GM19397 (cell line): Measurements from ENCODE around the gene EYS.
"Not testable (repeated sequence)": the region's sequence is repeated elsewhere in the genome, so short reads cannot be mapped to it uniquely, and the experiment has no call there.

ENCODE experiments used
- ATAC-seq: cut with Tn5 transposase; IDR thresholded peaks from one replicate; pipeline ENCODE4 v1.9.1; 2021; ENCODE audit warnings: mild to moderate bottlenecking, moderate library complexity; ENCODE audit not compliant: unreplicated experiment

EYS gene

GRCh38 chr6:65637289-65638046 lies 69.6 kb downstream of the EYS start:
- no peak for ATAC-seq

DNA sequence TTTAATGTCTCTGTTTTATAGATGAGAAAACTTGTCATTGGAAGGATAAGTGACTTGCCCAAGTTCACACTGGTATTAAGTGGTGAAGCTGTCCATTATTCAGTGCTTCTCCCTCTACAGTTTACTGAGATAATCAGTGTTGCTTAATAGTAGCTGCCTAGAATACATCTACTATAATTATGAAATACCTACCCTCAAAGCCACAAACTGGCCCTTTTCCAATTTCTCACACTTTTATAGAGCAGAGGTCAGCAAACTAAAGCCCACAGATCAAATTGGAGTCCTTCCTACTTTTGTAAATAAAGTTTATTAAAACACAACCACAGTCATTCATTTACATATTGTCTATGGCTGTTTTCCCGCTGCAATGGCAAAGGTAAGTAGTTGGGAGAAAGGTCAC lies 73.5 kb downstream of the EYS start:
- ATAC-seq = no peak

DNA sequence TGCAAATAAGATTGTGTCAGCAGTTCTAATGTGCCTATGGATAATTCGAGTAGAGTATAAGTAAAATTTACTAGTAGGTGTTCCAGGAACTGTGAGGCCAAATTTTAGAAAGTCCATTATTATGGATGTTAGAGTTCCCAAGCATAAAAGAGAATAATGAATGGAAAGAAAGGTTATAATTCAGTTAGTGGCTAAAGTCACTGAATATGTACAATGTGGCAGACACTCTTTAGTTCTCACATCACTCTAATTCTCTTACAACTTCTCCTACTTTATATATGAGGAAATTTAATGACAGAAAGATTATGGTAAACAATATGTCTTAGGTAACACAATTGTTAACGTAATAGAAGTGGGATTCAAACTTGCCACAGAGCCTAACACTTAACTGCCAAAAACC lies 75.3 kb downstream of the EYS start:
- ATAC-seq = no peak

GRCh38 chr6:65627434-65627999 lies 79.5 kb downstream of the EYS start:
- ATAC-seq = not testable (repeated sequence)

DNA sequence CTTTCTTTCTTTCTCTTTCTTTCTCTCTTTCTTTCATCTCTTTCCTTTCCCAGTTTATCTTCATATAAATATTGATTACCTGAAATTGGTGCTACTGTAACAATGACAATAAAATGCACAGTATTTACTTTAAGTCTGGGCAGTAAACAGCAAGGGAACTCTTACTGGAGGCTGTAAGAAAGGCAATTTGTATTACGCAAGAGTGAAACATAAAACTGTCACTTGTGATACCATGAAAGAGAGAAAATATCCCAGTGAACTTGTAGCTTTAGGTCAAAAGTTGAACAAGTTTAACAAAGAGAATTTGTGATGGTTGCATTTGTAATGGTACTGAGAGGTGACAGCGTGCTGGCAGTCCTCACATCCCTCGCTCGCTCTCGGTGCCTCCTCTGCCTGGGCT lies 80.0 kb downstream of the EYS start:
- no peak for ATAC-seq

- ATAC-seq = no peak
Measured at GRCh38 chr6:65623566-65623965, 83.5 kb downstream of the EYS start.

DNA sequence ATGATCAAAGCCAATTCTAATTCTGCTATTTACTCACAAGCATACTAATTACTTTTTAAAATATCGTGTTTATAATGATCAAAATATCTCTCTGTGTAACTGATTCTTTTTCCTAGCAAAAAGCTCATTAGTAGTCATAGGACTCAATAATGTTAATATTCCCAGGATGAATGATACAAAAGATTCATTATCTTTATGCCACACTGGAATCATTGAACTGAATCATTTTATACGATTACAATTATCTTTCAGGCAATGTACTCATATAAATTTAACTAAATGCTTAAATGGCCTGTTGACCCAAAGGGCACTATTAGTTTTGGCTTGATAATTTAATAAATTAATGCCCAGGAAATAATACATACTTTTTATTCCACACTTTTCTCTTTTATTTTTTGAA lies 96.3 kb downstream of the EYS start:
- no peak for ATAC-seq

GRCh38 chr6:65595540-65595939 lies 111.5 kb downstream of the EYS start:
- ATAC-seq = no peak

DNA sequence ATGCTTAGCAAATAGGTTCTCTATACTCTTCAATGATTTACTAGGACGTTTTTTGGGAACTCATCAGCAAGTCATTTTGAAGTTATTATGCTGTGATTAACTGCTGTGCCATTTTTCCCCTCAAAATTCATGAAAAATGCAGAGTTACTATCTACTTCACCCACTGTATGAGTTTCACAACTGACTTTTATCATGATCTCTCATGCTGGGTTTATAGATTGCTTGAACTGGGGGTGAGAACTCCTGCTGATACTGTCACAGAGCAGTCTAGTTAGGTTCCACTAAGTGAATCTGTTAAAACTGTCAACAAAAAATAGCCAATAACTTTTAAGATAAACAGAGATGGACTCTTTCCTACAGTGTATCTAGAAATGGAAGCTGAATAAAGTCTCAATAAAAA lies 136.7 kb downstream of the EYS start:
- no peak for ATAC-seq

DNA sequence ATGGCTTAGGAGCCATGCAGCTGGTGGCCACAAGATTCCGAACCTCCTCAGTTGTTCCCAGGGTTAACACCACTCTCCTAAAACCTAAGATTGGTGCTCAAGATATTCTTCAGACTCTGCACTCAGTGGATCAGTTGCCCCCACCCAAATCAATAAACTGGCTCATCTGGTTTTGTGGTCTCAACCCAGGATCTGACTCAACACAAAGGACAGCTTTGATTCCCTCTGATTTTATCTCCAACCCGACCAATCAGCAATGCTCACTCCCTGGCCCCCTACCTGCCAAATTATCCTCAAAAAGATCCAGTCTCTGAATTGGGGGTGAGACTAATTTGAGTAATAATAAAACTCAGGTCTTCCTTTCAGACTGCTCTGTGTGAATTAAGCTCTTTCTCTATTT lies 137.5 kb downstream of the EYS start:
- no peak for ATAC-seq

DNA sequence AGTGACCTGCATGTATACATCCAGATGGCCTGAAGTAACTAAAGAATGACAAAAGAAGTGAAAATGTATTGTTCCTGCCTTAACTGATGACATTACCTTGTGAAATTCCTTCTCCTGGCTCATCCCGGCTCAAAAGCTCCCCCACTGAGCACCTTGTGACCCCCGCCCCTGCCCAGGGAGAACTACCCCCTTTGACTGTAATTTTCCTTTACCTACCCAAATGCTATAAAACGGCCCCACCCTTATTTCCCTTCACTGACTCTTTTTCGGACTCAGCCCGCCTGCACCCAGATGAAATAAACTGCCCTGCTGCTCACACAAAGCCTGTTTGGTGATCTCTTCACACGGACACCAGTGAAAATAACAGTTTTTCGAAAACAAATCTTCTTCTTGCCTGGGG lies 138.0 kb downstream of the EYS start:
- not testable (repeated sequence) for ATAC-seq

GRCh38 chr6:65566117-65566516 lies 140.9 kb downstream of the EYS start:
- no peak for ATAC-seq

DNA sequence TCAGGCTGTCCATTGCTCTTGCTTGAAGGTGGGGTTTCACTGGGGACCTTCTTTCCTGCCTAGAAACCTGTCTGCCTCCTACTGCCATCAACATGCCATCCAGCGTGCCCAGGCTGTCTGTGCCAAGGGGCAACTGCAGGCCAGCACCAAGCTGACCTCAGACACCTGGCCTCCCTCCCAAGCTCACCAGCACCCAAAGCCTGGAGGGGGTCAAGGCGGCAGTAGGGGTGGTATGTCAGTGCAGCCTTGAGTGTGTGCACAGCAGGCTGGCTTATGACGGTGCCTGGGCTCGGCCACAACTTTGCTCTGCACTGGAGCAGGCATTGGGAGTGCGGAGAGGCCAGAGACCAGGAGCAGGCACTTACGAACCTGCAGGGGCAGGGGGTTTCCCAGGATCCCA lies 149.0 kb downstream of the EYS start:
- no peak for ATAC-seq

DNA sequence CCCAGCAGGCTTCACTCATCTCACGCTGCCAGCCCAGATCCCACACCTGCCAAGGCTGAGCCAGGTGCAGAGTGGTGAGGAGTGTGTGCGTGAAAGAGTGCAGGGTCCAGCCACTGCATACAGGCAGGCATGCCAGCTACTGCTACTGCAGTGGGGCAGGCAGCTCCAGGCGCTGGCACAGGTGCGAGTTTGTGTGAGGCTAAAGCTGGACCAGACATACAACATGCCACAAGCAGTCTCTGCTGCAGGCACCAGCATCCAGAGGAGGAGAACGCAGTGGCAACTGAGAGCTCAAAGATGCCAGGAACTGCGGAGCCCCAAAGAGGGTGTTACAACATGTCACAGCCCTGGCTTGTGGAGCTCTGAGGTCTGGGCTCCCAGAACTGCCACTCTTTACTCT lies 149.8 kb downstream of the EYS start:
- no peak for ATAC-seq

DNA sequence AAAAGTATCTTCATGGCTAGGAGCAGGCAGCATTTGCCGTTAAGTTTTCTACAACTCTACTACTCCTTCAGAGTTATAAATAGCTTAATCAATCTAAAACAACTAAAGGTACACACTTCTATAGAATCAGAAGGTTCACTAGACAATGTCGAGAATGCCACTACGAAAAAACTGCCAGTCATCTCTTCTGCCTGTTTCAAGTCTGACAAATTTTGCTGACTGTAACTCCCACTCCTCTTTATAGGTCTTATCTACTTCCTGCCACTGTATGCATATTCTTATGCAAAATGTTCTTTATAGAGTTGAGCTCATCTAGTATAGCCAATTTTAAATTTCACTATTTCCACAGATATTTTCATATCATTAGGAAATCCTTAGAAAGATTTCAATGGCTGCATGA lies 160.1 kb downstream of the EYS start:
- ATAC-seq = no peak

GRCh38 chr6:65545920-65546319 lies 161.1 kb downstream of the EYS start:
- no peak for ATAC-seq

GRCh38 chr6:65538644-65539043 lies 168.4 kb downstream of the EYS start:
- ATAC-seq = no peak

DNA sequence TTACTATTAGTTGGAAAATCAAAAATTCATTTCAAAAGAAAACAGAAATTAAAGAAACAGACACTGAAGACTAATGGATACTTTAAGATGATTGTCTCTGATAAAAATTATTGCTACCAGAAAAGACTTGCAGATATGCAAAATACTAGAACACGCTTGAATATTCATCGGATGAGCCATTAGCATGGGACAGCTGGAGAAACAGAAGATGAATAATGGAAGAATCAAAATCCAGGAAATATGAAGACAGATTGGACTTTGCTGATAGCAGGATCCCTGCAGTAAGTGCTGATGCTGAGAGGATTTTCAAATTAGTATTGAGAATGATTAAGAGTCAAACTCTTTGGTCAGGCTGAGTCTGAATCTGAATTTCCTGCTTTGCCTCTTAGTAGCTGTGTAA lies 169.4 kb downstream of the EYS start:
- no peak for ATAC-seq

DNA sequence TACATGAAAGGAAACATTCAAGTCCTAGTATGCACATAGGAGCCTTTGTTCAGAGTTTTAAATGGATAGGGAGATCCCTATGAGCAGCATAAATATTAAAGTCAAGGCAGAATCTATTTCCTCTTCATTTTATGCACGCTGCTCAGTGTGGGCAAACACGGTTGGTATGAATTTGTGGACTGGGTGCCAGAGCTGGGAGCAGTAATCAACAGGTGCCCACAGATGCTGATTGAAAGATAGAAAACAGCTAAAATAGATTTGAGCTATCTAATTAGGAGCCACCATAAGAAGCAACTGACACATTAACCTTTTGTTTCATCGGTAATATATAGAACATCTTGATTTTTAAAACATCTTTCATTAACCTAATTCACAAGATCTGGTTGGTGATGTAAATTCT lies 175.5 kb downstream of the EYS start:
- ATAC-seq = no peak

GRCh38 chr6:65524232-65524631 lies 182.8 kb downstream of the EYS start:
- ATAC-seq = no peak

DNA sequence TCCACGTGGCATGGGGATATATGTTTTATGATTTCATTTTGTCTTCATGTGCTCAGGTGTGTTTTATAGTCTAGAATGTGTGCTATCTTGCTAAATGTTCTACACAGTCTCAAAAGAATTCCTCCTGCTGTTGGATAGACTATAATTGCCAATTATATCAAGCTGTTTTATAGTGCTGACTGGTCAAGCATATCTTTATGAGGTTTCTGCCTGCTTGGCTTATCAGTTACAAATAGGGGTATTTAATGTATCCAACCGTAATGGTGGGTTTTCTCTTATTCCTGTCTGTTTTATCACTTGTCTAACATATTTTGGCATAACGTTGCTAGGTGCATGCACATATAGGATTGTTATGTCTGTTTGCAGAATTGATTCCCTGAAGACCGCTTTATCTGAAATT lies 201.3 kb downstream of the EYS start:
- ATAC-seq = no peak

DNA sequence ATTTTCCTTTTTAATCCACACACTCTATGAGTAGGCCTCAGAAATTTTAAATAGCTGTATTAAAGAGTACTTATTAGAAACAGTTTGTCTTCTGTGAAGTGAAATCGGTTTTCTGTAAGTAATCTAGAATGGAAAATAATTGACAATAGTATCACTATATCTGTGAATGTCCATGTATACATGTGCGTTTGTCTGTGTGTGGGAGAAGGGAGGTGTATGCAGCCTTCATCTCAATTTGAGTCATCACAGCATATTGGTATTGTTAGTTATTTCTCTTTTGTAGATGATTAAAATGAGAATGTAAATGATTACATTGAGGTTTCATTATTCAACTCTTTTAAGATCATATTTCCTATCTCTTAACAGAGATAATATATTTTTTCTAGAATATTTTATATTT lies 206.0 kb downstream of the EYS start:
- ATAC-seq = no peak

GRCh38 chr6:65483652-65484051 lies 223.4 kb downstream of the EYS start:
- not testable (repeated sequence) for ATAC-seq
